ENCODE results near the gene CMIP.
"Not testable (repeated sequence)": the region's sequence is repeated elsewhere in the genome, so short reads cannot be mapped to it uniquely, and the experiment has no call there.

Gene CMIP

DNA sequence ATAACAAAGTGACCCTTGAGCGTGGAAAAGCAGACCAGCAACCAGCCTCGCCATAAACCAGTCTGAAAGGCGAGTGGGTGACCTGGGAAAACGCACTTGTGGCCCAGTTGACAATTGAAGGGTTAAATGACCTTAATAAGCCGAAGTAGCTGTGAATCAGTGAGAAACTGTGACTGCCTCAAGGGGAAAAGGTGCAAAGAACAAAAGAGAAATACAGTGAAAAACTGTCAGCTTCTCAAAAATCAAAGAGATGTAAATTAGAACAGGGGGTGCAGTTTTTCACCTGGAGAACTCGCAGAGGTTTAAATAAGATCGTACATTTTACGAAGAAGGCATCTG lies 124.1 kb downstream of the CMIP start:
- DNase-seq (ENCODE audit: low read depth), result peak; percentile 2

DNA sequence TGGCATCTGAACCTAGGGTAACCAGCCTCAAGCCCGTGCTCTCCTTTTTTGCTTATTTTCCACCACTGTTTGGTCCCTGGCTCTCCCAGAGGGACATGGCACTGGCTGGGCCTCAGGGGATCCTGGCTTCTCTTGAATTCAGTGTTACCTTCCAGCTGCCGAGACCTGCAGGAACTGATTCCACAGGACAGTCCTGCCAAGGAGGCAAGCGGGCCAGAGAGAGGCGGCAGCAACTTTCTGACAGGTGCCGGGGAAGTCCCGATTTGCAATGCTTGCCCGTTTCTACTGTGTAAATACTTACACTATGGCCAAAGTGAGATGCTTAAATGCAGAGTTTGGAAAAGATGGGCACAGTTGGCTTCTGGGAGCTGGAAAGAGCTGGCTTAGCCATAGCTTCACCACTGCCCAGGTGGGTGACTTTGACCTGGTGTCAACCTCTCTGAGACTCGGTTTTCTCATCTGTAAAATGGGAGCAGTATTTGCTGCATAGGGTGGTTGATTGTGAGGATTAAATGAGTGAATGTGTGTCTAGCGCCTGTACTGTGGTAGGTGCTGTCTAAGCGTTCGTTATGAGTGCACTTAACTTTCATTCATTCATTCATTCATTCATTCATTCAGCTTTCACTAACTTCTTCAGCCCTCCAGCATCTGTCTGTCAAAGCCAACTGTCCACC lies 124.9 kb downstream of the CMIP start:
- no peak for DNase-seq (ENCODE audit: low read depth)

DNA sequence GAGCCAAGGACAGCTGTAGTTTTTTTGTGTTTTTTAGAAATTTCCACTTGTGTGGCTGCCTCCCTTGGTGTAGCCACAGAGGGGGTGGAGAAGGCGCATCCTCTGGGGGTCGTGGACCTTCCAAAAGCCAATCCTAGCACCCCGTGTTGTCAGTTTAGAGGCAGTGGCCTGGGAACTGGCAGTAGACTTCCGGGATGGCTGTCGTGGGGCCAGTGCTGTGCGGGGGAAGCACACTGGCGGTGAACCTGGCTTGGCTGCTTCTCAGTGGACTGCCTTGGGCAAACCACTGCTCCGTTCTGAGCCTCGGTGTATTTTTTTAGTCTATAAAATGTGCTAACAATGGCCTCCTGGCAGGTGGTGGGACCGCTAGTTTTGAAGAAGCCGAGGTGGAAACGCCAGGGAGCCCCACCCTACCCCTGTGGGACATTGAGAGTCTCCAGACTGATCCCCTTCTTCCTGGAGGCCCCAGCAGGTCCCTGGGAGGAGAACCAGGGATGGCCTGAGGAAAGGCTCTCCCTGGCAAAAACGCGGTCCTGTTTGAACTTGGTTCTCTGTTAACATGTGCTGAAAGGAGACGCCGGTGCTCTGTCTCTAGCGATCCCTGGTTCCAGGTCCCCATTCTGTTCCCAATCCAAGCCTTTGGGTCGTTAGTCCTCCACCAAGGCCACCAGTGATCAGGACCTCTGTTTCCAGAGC lies 125.7 kb downstream of the CMIP start:
- no peak for DNase-seq (ENCODE audit: low read depth)

DNA sequence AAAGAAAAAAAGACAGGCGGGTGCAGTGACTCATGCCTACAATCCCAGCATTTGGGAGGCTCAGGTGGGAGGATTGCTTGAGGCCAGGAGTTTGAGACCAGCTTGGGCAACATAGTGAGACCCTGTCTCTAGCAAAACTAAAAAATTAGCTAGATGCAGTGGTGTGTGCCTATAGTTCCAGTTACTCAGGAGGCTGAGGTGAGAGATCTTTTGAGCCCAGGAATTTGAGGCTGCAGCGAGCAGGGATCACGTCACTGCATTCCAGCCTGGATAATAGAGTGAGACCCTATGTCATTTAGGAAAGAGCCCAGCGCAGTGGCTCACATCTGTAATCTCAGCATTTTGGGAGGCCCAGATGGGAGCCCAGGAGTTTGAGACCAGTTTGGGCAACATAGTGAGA lies 126.6 kb downstream of the CMIP start:
- DNase-seq (ENCODE audit: low read depth), result no peak

DNA sequence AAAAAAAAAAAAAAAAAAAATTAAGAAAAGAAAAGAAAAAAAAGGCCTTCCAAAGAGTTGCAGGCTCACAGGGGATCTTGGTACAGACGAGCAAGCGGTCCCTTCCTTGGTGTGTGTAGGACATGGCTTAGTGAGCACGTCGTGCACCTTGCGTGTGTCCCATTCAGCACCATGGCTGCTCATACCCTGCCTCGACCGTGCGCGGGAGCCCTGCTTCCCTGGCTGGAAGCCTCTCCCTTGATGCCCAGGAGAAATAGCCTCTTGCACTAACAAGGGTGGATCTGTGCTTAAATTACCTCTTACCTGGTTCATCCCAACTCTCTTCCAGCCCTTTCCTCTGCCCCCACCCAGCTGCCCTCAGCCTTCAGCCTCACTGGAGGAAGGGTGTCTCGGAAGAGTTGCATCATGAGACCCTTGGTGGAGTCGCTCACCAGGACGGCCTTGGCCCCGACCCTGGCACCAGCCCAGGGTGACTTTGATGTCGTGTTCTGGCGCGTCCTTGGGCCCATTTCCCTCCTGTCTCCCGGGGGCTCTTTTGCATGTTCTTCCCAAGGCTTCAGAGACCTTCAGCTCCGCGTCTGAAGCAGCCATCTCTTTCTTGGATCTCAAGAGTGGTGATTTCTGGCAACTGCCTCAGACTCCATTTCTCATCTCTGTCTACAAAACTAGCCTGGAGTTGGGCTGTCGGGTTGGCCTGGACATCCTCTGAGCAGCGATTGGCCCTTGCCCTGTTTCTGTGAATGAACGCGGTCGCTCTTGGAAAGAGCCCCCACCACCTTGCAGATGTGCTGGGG lies 127.2 kb downstream of the CMIP start:
- DNase-seq (ENCODE audit: low read depth), result no peak

DNA sequence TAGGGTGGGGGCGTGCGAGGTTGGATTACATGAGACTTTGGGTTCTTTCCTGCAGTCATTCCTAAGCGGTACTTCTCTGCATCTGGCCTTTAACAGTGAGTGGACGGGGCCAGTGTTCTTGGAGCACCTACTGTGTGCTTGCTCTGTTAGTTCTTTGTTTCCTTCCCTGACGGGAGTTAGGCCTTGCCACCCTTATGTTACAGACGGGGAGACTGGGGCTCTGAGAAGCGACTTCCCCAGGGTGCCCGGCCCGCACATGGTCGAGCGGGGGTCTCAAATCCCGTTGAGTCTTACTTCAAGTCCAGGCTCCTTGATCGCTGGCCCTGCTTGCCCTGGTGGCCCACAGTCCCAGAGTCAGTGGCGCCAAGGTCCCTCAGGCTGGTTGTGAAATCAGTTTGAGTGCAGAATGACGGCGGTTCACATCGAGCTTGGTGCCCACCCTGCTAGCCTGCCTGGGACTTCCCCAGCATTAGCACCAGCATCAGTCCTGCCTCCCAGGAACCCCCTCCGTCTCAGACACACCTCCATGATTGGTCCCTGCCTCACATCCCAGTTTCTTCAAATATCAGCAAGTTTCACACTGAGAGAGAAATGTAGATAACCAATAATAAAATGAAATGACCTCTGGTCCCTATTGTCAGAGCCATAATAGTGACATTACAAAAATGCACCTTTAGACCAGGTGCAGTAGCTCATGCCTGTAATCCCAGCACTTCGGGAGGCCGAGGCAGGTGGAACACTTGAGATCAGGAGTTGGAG lies 128.0 kb downstream of the CMIP start:
- DNase-seq (ENCODE audit: low read depth), result no peak

DNA sequence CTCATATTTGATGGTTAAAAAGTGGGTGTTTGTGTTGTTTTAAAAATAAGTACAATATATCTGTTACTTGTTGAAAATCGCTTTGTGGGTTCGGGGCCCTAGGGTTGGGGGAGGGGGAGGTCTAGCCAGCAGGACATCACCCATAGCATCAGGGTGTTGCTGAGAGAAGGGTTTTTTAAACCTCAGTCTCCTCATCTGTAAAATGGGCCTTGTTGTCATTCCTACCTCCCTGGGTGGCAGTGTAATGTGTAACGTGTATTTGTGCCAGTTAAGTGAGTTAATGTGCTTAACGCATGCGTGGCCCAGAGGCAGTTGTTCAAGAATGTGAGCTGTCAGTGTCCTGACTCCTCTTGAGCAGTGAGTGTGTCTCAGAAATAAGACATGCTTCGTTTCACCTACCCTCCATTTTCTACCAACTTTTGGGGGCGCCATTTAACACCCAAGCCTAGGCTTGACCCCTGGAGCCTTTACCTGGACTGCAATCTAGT lies 129.0 kb downstream of the CMIP start:
- DNase-seq (ENCODE audit: low read depth), result no peak

DNA sequence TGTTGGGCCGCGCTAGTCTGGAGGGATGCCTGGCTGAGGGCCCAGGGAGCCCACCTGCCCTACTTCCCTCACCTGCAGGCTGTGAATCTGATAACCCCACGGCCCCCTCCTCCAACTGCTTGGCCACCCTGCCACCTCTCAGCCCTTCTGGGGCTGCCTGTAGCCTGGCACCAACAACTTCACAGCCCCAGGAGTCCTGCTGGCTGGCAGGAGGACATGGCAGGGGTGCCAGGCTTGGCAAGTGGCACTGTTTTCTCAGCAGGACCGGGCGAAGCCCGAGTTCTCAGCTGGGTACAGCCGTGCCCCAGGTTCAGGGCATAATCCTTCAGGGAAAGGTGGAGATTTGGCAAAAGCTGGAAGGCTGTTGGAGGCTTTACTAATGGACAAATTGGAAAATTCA lies 129.6 kb downstream of the CMIP start:
- no peak for DNase-seq (ENCODE audit: low read depth)

DNA sequence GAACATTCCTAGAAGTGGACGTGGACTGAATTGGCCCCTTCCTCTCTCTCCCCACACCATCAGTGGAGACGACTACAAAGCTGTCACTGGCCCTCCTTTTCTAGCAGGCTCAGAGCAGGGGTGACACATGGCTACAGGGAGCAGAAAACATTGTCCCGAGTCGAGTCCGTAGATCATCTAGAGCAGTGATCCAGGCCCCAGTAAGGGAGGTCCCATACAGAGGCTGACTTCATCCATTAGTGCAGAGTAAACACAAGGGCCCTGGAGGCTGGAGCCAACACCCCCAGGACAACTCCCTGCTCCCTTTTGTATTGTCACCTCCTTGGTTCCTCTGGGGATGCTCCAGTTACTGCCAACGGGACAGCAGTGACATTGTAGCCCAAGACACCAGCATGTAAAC lies 130.7 kb downstream of the CMIP start:
- DNase-seq (ENCODE audit: low read depth), result no peak

DNA sequence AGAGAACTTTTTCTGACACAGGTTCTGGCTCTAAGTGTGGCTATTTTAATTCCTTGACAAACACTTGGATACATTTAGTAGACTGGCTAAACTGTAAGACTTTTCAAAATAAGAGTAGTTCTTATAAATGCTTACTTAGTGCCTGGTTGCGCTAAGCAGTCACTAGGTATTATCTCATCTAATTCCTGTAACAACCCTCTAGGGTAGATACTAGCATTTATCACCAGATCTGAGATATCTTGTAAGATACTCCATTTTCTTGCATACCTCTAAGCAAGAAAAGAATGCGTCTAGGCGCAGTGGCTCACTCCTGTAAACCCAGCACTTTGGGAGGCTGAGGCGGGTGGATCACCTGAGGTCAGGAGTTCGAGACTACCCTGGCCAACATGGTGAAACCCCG lies 131.2 kb downstream of the CMIP start:
- no peak for DNase-seq (ENCODE audit: low read depth)

DNA sequence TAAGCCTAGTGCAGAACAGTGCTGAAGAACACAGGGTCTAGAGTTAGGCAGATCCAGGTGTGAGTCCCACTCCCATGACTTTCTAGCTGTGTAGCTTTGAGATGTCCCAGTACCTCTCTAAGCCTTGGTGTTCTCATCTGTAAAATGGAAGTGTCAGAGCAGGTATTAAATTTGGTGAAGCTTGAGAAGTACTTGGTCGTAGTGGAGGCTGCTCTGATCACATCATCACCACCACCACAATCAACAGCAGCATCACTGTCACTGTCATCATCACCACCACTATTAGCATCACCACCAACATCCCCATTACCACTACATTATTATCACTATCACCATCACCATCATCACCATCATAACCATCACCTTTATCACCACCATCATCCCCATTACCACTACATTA lies 132.1 kb downstream of the CMIP start:
- no peak for DNase-seq (ENCODE audit: low read depth)

DNA sequence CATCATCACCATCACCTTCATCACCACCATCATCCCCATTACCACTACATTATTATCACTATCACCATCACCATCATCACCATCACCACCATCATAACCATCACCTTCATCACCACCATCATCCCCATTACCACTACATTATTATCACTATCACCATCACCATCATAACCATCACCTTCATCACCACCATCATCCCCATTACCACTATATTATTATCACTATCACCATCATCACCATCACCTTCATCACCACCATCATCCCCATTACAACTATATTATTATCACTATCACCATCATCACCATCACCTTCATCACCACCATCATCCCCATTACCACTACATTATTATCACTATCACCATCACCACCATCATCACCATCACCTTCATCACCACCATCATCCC lies 132.7 kb downstream of the CMIP start:
- not testable (repeated sequence) for DNase-seq (ENCODE audit: low read depth)

DNA sequence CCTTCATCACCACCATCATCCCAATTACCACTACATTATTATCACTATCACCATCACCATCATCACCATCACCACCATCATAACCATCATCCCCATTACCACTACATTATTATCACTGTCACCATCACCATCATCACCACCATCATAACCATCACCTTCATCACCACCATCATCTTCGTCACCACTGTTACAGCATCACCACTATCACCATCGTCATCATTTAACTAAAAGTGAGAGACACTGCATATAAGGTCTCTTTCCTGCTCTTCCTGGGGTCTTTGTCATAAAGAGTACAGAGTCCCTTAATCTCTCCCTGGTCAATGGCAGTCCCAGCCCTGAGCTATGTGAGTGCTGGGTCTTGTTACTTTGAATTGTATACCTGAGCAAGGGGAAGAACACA lies 133.5 kb downstream of the CMIP start:
- DNase-seq (ENCODE audit: low read depth), result no peak

DNA sequence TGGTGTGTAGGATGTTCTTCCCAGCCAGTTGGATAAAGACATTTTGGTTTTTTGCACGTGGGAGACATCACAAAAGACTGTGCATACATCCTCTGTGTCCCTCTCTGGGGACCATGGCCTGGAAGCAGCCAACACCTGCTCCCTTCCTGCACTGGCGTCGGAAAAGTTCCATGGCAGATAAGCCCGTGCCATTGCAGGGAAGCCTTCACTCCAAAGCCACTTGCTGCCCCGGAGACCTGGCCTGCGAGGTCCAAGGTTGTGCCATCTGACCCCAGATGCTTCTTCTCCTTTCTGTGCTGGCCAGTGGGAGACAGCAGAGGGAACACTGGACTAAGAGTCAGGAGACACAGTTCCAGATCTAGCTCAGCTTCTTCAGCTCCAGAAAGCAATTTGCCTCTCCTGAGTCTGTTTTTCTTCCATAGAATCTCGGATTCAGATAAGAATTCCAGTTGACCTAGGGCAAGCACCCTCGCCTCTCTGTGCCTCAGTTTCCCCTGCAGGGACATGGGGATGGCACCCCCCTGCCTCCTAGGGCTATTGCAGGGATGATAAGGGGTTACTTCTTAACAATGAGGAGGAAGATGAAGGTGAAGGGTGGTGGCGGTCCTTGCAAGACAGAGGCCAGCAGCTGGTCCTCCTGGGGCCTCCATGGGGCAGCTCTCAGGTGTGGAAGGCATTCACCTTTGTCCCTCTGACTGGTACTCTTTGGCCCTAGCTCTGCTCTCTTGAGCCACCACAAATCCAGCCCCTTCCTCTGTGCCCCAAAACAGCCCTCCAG lies 134.2 kb downstream of the CMIP start:
- no peak for DNase-seq (ENCODE audit: low read depth)

DNA sequence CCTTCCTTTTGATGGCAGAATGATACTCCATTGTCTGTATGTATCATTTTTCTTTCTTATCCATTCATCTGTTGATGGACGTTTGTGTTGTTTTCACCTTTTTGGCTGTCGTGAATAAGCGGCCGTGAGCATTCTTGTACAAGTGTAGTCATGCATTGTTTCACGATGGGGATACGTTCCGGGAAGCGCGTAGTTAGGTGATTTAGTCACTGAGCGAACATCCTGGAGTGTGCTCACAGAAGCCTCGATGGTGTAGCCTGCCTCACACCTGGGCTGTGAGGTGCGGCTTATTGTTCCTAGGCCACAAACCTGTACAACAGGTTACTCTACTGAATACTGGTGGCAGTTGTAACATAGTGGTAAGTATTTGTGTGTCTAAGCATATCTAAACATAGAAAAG lies 136.5 kb downstream of the CMIP start:
- DNase-seq (ENCODE audit: low read depth), result no peak

DNA sequence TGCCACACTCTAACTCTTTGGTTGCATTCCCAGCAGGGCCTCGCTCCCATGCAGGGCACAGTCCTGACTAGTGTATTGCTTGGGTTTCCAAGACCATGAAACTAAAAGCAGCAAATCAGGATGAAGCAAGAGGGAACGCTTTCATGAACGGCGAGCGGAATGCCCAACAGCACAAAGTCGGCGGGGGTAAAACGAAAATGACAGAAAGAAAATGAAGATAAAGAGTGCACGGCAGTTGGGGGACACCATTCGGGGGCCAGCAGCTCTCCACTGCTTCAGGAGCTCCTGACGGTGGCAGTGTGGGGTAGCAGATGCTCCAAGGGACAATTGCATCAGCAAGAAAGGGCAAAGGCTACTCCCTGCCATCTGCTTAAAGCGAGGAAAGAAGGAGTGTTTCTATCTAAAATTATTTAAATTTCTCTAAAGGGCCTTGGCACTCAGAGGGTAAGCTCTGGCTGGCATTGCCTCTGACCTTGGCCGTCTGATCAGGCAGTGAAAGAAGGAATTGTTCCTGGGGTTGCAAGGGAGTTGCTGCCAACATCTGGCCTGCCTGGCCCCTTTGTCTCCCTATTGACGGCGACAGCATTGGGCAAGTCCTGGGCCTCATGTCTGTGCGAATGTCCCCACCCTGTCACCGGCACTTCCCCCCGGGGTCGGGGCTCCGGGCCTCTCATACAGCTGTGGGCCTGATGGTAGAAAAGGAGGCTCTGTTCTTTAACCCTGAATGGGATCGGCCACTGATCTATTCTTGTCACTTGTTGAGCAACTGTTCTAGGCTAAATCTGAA lies 138.2 kb downstream of the CMIP start:
- DNase-seq (ENCODE audit: low read depth), result no peak

DNA sequence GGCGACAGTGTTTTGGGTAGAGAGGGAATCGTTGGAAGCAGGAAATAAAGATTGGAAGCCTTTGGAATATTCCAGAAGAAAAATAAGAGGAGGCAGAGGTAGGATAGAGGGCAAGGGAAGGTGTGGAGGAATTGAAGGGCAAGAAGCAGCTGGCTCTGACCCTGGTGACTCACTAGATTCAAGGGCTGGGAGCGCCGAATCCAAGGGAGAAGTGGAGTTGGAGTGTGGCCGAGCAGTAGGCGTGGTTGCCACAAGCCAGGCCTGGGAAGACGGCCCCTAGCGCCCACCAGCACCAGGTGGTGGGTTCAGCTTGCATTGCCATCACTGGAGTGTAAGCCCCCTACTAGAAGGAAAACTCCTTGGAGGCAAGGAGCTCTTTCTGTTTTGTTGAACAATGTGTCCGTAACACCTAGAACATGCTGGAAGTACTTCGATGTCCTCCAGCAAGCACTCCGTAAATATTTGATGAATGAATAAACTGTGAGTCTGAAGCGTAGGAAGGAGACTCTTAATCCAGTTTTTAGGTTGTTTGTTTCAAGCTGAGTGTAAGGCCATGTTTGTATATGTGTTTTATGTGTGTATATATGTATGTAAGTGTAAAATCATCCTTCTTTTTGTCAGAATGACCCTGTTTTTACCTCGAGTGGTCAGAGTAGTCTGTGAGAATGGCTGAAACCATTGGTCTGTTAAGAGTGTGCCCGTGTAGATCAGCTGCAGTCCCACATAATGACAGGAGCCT lies 139.5 kb downstream of the CMIP start:
- DNase-seq (ENCODE audit: low read depth), result no peak

DNA sequence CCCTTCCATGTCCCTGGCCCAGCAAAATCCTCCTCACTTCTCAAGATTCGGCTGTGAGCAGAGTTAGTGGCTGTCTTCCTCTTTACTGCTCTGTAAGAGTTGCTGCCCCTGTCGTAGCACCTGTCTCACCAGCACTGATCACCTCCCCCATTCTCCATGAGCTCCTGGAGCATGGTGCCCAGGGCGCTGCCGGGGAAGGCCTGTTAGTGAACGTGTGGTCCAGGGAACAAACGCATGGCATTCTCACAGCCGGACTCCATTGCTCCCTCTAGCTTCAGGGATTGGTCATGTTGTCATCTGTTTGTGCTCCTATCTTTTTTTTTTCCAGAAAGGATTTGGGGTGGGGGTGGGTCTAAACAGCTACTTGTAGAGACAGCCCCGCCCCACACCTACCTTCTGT lies 141.2 kb downstream of the CMIP start:
- DNase-seq (ENCODE audit: low read depth), result no peak

DNA sequence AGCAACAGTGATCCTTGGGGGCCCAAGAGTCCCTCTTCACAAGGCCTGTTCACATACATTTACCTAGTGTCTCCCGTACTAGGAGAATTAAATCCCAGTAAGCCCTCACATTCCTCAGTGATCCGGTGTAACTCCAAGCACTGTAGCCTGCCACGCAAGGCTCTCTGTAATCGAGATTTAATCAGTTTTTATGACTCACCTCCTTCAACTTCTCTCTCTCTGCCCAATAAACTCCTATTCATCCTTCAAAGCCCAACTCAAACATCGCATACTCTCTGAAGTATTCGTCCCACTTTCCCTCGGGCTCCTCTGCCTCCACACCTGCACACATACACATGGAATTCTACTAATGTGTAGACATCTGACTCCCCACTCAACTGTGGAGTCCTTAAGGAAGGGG lies 141.8 kb downstream of the CMIP start:
- no peak for DNase-seq (ENCODE audit: low read depth)

DNA sequence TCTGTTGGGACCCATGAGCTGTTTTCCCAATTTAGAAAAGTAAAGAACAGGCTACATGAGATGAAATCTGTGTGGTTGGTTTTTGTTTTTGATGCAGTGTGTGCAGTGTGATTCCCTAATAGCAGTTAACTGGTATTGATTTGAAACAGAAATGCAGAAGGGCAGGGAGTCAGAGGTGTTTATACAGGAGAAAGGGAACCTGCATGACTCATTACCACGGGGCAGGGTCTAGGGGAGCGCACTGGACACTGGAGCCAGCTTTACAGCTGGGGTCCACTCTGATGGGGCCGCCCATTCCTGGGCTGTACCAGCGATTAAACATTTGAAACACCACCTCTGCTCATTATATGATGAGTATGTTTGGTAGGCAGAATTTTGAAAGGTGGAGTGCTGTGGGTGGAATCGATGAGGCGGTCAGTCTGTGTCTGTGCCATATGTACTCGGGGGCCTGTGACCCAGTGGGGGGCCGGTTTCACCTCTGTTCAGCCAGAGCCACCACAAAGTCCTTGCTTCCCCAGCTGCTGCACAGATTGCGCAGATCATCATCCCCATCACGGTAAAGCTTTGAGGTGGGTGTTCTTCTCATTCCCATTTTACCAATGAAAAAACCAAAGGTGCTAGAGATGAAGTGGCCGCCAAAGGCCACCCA lies 142.5 kb downstream of the CMIP start:
- no peak for DNase-seq (ENCODE audit: low read depth)
